H9 (cell line): Measurements from ENCODE around the gene UQCR11. TPM values are rescaled to one million over a fixed set of nuclear protein-coding genes. Genes with fewer than 3 reads are reported as not detected.

ENCODE experiments used
- DNase-seq: peaks from one replicate; pipeline ENCODE4 v3.0.0-alpha.2; 2017
- H2AFZ ChIP-seq: one replicate; pipeline ENCODE4 v1.6.1; 2013; ENCODE audit warnings: mild to moderate bottlenecking, low read length, control low read depth, moderate library complexity
- H2AK5ac ChIP-seq: 2 replicates; pipeline ENCODE4 v1.6.1; 2013; ENCODE audit warnings: low read length, control low read depth, mixed read lengths; ENCODE audit not compliant: insufficient read length
- H2BK120ac ChIP-seq: one replicate; pipeline ENCODE4 v1.6.1; 2013; ENCODE audit warnings: low read depth, mild to moderate bottlenecking, low read length, control low read depth, inconsistent platforms; ENCODE audit not compliant: poor library complexity, severe bottlenecking
- H2BK12ac ChIP-seq: 2 replicates; pipeline ENCODE4 v1.6.1; 2013; ENCODE audit warnings: low read length, control low read depth, mixed read lengths, low read depth; ENCODE audit not compliant: insufficient read length
- H2BK15ac ChIP-seq: 2 replicates; pipeline ENCODE4 v1.6.1; 2013; ENCODE audit warnings: low read depth, low read length, control low read depth
- H2BK20ac ChIP-seq: one replicate; pipeline ENCODE4 v1.6.1; 2013; ENCODE audit warnings: low read depth, mild to moderate bottlenecking, low read length, control low read depth, inconsistent platforms; ENCODE audit not compliant: poor library complexity, severe bottlenecking
- H2BK5ac ChIP-seq: 2 replicates; pipeline ENCODE4 v1.6.1; 2013; ENCODE audit warnings: low read length, control low read depth, mixed read lengths; ENCODE audit not compliant: insufficient read length
- H3K14ac ChIP-seq: 2 replicates; pipeline ENCODE4 v1.6.1; 2013; ENCODE audit warnings: low read length, control low read depth; ENCODE audit not compliant: insufficient read depth
- H3K18ac ChIP-seq: 2 replicates; pipeline ENCODE4 v1.6.1; 2013; ENCODE audit warnings: low read depth, mild to moderate bottlenecking, mixed read lengths, low read length, control low read depth; ENCODE audit not compliant: insufficient read length
- H3K23ac ChIP-seq: 2 replicates; pipeline ENCODE4 v1.6.1; 2013; ENCODE audit warnings: low read length, control low read depth, mixed read lengths, low read depth; ENCODE audit not compliant: insufficient read length
- H3K23me2 ChIP-seq: 2 replicates; pipeline ENCODE4 v1.6.1; 2013; ENCODE audit warnings: low read depth, mild to moderate bottlenecking, mixed read lengths, low read length, control low read depth; ENCODE audit not compliant: insufficient read length, poor library complexity, severe bottlenecking
- H3K27ac ChIP-seq: 2 replicates; pipeline ENCODE4 v1.5.1; 2013; ENCODE audit warnings: low read length, control low read depth, mixed read lengths, low read depth; ENCODE audit not compliant: insufficient read length
- H3K27me3 ChIP-seq: 2 replicates; pipeline ENCODE4 v1.6.1; 2013; ENCODE audit warnings: low read length, control low read depth, inconsistent platforms; ENCODE audit not compliant: insufficient read depth
- H3K4ac ChIP-seq: 2 replicates; pipeline ENCODE4 v1.6.1; 2013; ENCODE audit warnings: low read depth, mild to moderate bottlenecking, control low read depth, inconsistent platforms, low read length, moderate library complexity
- H3K4me1 ChIP-seq: 2 replicates; pipeline ENCODE4 v1.6.1; 2013; ENCODE audit warnings: low read length, control low read depth, inconsistent platforms; ENCODE audit not compliant: insufficient read depth
- H3K4me2 ChIP-seq: 2 replicates; pipeline ENCODE4 v1.6.1; 2013; ENCODE audit warnings: low read length, control low read depth, mixed read lengths; ENCODE audit not compliant: insufficient read length, insufficient read depth
- H3K56ac ChIP-seq: 2 replicates; pipeline ENCODE4 v1.6.1; 2013; ENCODE audit warnings: low read depth, mild to moderate bottlenecking, mixed read lengths, low read length, control low read depth; ENCODE audit not compliant: insufficient read length
- H3K79me1 ChIP-seq: 2 replicates; pipeline ENCODE4 v1.6.1; 2013; ENCODE audit warnings: low read depth, mild to moderate bottlenecking, moderate library complexity, low read length, control low read depth, inconsistent platforms; ENCODE audit not compliant: insufficient read depth, poor library complexity, severe bottlenecking
- H3K79me2 ChIP-seq: 2 replicates; pipeline ENCODE4 v1.6.1; 2013; ENCODE audit warnings: low read length, control low read depth, inconsistent platforms; ENCODE audit not compliant: insufficient read depth
- H3K9ac ChIP-seq: 2 replicates; pipeline ENCODE4 v1.6.1; 2013; ENCODE audit warnings: low read length, control low read depth, mixed read lengths; ENCODE audit not compliant: insufficient read length; ENCODE audit errors: extremely low read depth
- H3K9me3 ChIP-seq: one replicate; pipeline ENCODE4 v1.6.1; 2013; ENCODE audit warnings: low read depth, low read length, inconsistent platforms; ENCODE audit not compliant: control insufficient read depth
- H3T11ph ChIP-seq: one replicate; pipeline ENCODE4 v1.6.1; 2013; ENCODE audit warnings: mild to moderate bottlenecking, low read length, control low read depth, inconsistent platforms
- H4K20me1 ChIP-seq: one replicate; pipeline ENCODE4 v1.6.1; 2013; ENCODE audit not compliant: control insufficient read depth, insufficient read length, insufficient read depth
- H4K5ac ChIP-seq: 2 replicates; pipeline ENCODE4 v1.6.1; 2013; ENCODE audit warnings: low read depth, mild to moderate bottlenecking, mixed read lengths, low read length, control low read depth; ENCODE audit not compliant: insufficient read length
- H4K8ac ChIP-seq: replicated peaks from 2 replicates; pipeline ENCODE4 v1.6.1; 2013; ENCODE audit warnings: low read length, control low read depth, mixed read lengths, low read depth; ENCODE audit not compliant: insufficient read length
- H4K91ac ChIP-seq: 2 replicates; pipeline ENCODE4 v1.6.1; 2013; ENCODE audit warnings: low read depth, mild to moderate bottlenecking, moderate library complexity, mixed read lengths, low read length, control low read depth; ENCODE audit not compliant: insufficient read length
- H3K27ac Mint-ChIP-seq, 3 experiments: 2 replicates in 2 of 3; 3 replicates in 1 of 3; pipeline ENCODE4 v1.8.0; 2020 to 2021; ENCODE audit warnings: mixed read lengths in 3 of 3, mild to moderate bottlenecking in 1 of 3, moderate library complexity in 1 of 3
- H3K27me3 Mint-ChIP-seq: 2 replicates; pipeline ENCODE4 v1.8.0; 2021; ENCODE audit warnings: low read depth, mild to moderate bottlenecking, moderate library complexity, mixed read lengths
- H3K36me3 Mint-ChIP-seq, 3 experiments: 2 replicates in 2 of 3; 3 replicates in 1 of 3; pipeline ENCODE4 v1.8.0; 2020 to 2021; ENCODE audit warnings: low read depth in 3 of 3, mixed read lengths in 3 of 3; ENCODE audit not compliant: insufficient read depth in 1 of 3
- H3K4me1 Mint-ChIP-seq, 2 experiments: 2 replicates each; pipeline ENCODE4 v1.8.0; 2020; ENCODE audit warnings: mixed read lengths in 2 of 2
- H3K4me3 Mint-ChIP-seq, 2 experiments: 2 replicates in 1 of 2; 3 replicates in 1 of 2; pipeline ENCODE4 v1.8.0; 2020 to 2021; ENCODE audit warnings: mild to moderate bottlenecking in 2 of 2, mixed read lengths in 2 of 2, moderate library complexity in 1 of 2
- H3K9me3 Mint-ChIP-seq, 2 experiments: 2 replicates in 1 of 2; 3 replicates in 1 of 2; pipeline ENCODE4 v1.8.0; 2020; ENCODE audit warnings: mild to moderate bottlenecking in 2 of 2, mixed read lengths in 2 of 2, moderate library complexity in 1 of 2
- WGBS: extraction: QIAGEN DNeasy Blood & Tissue Kit; methylation state at CpG from one replicate; pipeline ENCODE4 v1.1.7; 2013; ENCODE audit warnings: missing lambda C conversion rate, low lambda C conversion rate, mixed read lengths; ENCODE audit not compliant: insufficient read length; ENCODE audit errors: extremely low coverage; 5-methylcytosine and 5-hydroxymethylcytosine counted together
- total RNA-seq: library from RNA; stranded (reverse); gene quantifications from 2 replicates; pipeline ENCODE4 v1.2.1, GENCODE V29; 2021
- TF ChIP-seq, protein P1 (sequence below): fragments of 200-600 bp; sonication (generic); conservative IDR thresholded peaks from 3 replicates; pipeline ENCODE4 v1.8.0; 2021; ENCODE audit warnings: antibody characterized with exemption, mild to moderate bottlenecking

The UQCR11 gene
- total RNA-seq, 1 experiment from 2014 or later, result 174 TPM

DNA sequence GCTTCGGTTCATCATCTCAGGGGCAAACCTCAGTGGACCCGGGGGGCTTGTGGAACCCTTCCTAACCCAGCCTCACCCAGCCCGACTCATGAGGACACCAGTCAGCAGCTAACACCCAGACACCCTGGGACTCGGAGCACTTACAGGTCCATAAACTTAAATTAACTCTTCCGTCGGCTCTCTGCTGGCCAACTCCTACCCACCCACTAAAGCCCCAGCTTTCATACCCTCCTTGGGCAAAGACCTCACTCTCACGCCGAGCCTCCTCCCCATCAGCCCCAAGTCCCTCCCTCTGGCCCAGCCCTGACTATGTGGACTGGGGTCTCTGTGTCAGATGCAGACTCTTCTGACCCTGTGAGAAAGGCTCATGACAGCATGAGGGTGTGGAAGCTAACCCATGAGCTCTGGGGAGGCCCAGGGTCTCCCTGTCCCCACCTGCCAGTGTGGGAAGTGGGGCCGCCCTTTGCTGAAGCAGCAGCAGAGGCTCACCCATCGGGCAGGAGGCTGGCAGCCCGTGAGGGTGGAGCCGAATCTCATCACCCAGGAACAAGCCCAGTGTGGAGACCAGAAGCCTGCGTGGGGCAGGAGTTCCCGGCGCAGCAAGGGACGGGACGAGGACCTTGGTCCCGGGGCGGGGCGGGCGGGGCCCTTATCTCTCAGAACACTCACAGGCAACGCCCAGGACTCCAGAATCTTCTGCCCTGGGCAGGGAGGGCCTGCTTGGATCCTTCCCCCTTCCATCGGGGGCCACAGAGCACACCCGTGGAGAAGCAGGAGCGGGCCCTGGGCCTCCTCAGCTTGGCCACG lies 27.4 kb upstream of the UQCR11 start:
- Histone ChIP-seq H3K23ac (no peak overlapping the region), H3K23me2 (no peaks in the 10 kb centered on the region), H3K4me2 (no peak overlapping the region), H2BK120ac (no peak overlapping the region), H3K56ac (no peak overlapping the region), H4K20me1 (no peaks in the 10 kb centered on the region), H3K27ac (no peak overlapping the region), H3K79me1 (peaks cover 11% of the 10 kb centered on the region), H3K27me3 (no peaks in the 10 kb centered on the region), H2AK5ac (no peak overlapping the region), H2AFZ (no peak overlapping the region), H2BK5ac (no peak overlapping the region), H3K9me3 (no peaks in the 10 kb centered on the region), H3K4me1 (no peaks in the 10 kb centered on the region), H2BK12ac (no peak overlapping the region), H3K79me2 (peaks cover 2% of the 10 kb centered on the region; the same call in 1 of the 2 replicates), H3K4ac (no peak overlapping the region), H2BK20ac (no peak overlapping the region), H4K91ac (no peak overlapping the region), H2BK15ac (no peak overlapping the region), H3T11ph (no peak overlapping the region), H3K9ac (no peak overlapping the region), H3K14ac (no peak overlapping the region), H3K18ac (no peak overlapping the region), H4K8ac (no peak overlapping the region), H4K5ac (no peak overlapping the region)
- H3K4me3 Mint-ChIP-seq, result no peak overlapping the region
- no peaks in the 10 kb centered on the region for H3K4me1 Mint-ChIP-seq
- peaks cover 0 to 3% of the 10 kb centered on the region in 2 experiments; a peak in 1 of 5 replicates for H3K9me3 Mint-ChIP-seq
- no peaks in the 10 kb centered on the region for H3K27me3 Mint-ChIP-seq
- H3K36me3 Mint-ChIP-seq, result peaks cover 28 to 56% (median 52%) of the 10 kb centered on the region in 3 experiments
- TF ChIP-seq, protein P1, sequence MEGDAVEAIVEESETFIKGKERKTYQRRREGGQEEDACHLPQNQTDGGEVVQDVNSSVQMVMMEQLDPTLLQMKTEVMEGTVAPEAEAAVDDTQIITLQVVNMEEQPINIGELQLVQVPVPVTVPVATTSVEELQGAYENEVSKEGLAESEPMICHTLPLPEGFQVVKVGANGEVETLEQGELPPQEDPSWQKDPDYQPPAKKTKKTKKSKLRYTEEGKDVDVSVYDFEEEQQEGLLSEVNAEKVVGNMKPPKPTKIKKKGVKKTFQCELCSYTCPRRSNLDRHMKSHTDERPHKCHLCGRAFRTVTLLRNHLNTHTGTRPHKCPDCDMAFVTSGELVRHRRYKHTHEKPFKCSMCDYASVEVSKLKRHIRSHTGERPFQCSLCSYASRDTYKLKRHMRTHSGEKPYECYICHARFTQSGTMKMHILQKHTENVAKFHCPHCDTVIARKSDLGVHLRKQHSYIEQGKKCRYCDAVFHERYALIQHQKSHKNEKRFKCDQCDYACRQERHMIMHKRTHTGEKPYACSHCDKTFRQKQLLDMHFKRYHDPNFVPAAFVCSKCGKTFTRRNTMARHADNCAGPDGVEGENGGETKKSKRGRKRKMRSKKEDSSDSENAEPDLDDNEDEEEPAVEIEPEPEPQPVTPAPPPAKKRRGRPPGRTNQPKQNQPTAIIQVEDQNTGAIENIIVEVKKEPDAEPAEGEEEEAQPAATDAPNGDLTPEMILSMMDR, result no peak
- peak overlapping the region; percentile 69 to 87 (median 77); a peak in 3 of 7 replicates for H3K27ac Mint-ChIP-seq
- WGBS, result no CpG with 5 or more reads among the region's 26 CpGs
- DNase-seq, result no peak
